Left renal cortex interstitium (tissue), 4 donors: ENCODE results near the gene ABTB2. TPM values are rescaled to one million over a fixed set of nuclear protein-coding genes. Genes with fewer than 3 reads are reported as not detected.

Experiments
- DNase-seq, 4 donors: peaks; one replicate each; pipeline ENCODE4 v3.0.0-alpha.2; 2013; ENCODE audit warnings: low read depth in 4 of 4, low spot score in 2 of 4, missing footprints in 1 of 4
- polyA plus RNA-seq, 4 donors: library from polyadenylated mRNA; unstranded; fragments of 120-200 nt; gene quantifications; one replicate each; pipeline ENCODE4 v1.2.1, GENCODE V29; 2013; ENCODE audit not compliant: insufficient read length in 4 of 4

Gene ABTB2
- polyA plus RNA-seq, 4 donors = 6.4 to 12.9 (median 8.8) TPM

DNA sequence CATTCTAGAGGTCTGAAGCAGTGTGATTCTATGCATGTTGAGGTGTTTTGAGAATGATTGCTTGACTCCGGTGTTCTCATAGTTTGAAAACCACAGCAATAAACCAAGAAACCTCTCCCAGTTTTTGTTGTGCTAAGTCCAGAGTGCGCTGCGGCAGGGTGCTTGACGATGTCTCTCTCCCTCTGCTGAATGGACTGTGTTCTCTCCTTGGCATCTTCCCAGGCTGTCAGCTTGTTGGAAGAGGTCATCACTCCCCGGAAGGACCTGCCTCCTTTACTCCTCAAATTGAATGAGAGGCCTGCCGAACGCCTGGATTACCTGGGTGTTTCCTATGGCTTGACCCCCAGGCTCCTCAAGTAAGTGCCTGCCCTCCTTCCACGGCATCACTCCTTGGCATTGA is 221.4 kb downstream of the ABTB2 start:
- no peak for DNase-seq

DNA sequence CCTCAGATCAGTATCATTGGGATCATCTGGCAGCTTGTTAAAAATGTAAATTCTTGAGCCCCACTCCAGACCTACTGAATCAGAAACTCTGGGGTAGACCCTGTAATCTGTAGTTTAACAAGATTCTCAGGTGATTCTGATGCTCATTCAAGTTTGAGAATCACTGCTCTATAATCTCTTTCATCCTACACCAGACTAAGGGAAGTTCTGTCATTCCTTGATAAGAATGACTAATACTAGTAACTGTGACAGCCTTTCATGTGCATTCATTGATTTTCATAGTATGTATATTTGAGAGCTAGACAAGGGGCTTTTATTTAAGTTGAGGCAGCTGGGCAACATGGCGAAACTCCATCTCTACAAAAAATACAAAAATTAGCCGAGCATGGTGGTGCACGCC is 222.4 kb downstream of the ABTB2 start:
- no peak for DNase-seq

DNA sequence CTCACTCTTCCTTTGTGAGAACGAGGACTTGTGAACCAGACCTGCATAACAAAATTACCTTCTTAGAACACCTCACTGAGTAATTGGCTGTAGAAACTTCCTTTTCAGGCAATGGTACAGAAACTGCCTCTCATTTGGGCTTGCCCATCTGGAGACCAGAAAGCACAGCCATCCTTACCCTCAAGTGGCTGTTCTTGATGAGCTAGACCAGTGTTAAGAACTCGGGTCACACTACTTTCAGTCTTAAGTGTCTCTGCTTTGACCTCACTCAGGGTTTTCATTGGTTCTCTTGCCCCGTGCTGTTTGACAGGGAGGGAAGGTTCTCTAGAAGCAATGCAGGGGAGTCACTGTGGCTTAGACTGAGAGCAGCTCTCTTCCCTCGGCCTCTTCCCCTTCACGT is 223.0 kb downstream of the ABTB2 start:
- no peak for DNase-seq

DNA sequence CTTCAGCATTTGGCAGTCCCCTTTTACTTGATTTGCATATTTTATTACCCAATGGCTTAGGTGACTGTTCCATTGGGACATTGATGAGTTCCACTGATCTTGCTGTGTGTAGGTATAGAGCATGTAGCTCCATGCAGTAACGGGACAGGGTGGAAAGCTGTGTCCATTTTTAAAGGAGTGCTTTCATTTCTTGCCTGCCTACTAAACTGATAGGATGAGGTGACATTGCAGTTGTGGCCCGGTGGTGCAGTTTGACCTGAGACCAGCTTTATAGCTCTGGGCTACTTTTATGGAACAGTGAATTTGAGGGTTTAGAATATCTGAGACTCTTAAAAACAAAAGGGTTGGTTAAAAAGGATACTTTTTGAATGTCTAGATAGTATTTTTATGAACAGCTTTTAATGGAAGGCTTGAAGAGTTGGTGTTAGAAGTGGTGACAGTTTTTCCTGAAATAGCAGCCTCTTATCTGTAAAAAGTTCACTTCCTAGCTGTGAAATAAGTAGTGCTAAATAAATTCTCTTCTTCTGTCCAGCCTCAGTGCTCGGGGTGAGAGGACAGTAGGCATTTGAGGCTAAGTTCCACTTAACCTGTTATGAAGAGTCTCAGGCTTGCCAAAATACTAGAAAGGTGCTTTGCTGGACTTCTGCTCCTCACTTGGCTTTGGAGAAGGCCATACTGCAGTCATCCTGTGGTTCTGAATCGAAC is 225.4 kb downstream of the ABTB2 start:
- no peak for DNase-seq

DNA sequence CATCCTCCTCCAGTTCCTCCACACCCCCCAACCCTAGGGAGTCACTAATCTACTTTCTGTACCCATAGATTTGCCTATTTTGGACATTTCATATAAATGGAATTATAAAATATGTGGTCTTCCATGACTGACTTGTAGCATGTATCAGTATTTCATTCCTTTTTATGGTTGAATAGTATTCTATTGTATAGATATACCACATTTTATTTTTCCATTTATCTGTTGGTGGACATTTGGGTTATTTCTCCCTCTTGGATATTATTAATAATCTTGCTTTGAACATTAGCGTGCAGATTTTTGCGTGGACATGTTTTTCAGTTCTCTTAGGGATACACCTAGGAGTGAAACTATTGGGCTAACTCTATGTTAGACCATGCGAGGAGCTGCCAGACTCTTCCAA is 229.0 kb downstream of the ABTB2 start:
- no peak for DNase-seq

DNA sequence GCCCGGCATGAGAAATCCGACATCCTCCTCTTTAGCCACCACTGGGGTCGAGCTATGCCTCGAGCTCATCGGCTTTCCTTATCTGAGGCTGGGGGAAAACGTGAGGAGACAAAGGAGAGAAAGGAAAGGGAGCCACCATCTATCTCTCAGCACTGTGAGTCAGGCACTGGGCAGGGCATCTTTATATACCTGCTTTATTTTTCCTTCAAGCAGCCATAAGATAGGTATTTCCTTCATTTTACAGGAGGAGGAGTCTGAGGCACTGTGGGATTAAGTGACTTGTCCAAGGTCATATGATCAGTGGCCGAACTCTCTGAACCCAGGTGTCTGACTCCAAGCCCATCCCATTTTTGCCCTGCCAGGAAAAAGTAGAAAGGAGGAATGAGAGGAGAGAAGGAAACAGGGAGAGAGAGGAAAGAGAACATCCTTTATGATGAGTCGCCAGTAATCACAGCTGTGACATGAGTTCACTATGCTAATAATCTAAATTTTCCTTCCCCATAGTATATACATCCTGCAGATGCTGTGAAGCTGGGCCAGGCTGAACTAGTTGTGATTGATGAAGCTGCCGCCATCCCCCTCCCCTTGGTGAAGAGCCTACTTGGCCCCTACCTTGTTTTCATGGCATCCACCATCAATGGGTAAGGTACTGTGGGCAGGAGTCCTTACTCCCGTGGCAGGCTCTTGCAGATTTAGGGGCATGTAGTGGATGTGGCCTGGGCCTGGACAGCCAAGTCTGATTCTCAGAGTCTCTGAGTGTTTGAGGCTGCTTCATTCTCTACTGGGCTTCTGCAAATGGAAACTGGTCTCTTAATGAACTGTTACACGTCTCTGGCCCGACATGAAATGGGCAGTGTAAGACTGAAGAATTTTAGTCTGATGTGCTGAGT is 230.6 kb downstream of the ABTB2 start:
- DNase-seq = no peak

DNA sequence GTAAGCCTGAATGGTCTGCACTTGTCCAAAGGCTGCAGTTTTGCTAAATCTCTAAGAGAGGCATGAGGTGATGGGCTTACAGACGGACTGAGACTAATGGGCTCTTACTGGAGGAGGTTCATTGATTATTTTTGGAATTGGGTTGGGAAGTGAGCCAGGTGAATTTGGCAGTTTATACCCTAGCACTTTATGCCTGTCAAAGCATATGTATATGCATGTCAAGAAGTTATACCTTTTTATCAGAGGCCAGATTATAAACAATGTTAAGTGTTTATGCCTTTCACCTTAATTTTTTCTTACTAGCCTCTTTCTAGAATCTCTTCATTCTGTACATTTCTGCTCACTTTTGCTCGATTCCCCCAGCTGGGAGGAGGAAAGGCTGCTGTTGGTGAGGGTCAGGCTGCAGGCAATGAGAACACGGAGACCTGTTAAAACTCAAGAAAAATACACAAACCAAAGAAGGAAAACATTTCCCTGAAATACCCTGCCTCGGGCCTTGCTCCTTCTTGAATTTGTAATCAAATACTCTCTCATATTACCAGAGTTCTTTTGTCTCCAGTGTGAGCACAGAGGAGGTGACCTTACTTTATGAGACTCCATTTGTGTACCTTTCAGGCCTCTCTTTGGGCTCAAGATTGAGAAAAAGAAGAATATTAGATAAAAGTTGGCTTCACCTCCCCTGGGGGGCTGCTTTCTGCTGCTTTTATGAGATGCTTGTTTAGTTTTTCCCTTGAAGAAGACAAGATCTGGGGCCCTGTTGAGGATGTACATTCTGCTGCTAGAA is 232.7 kb downstream of the ABTB2 start:
- no peak for DNase-seq

DNA sequence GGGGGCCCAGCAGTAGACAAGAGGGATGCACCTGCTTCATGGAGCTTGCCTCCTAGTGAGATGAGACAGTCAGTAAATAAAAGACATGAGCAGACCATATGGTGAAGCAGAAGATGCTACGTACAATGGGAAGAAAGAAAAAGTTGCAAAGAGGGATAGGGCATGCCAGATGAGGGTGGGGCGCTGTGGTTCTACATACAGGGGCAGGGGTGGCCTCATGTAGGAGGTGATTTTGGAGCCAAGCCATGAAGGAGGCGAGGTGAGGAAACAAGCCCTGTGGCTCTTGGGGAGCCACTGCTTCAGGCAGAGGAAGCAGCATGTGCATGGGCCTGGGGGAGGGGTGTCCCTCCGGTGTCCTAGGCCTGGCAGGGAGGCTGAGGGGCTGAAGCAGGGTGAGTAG is 237.2 kb downstream of the ABTB2 start:
- DNase-seq = no peak

DNA sequence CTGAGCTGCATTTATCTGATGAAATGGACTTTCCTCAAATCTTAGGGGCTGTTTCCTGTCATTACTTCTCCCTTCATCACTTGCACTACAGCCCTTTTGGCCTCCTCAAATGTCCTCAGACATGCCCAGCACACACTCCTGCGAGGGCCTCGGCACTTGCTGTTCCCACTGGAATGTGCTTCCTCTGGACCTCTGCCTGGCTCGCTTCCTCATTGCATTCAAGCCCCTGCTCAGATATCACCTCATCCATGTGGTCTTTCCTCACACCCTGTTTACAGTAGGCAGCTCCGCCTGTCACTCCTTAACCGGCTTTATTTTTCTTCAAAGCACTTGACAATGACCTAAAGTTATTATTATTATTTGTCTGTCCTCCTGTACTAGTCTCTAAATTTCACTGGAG is 243.3 kb downstream of the ABTB2 start:
- no peak for DNase-seq

DNA sequence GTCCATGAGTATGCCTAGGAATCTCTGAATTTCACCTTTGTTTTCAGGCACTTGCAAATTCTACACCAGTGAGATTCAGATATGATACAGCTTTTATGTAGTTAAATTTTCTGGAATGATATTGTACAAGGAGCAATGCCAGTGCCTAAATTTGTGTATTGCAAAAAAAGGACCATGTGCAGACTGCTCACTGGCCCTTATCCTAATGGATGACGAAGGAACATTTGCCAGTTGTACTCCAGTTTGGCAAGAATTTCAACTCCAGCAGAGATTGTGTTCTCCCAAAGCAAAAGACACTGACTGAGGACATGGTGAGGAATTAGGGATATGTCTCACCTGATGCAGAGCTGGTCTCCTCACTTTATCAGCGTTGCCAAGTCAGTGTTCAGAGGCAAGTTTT is 243.8 kb downstream of the ABTB2 start:
- DNase-seq = no peak

DNA sequence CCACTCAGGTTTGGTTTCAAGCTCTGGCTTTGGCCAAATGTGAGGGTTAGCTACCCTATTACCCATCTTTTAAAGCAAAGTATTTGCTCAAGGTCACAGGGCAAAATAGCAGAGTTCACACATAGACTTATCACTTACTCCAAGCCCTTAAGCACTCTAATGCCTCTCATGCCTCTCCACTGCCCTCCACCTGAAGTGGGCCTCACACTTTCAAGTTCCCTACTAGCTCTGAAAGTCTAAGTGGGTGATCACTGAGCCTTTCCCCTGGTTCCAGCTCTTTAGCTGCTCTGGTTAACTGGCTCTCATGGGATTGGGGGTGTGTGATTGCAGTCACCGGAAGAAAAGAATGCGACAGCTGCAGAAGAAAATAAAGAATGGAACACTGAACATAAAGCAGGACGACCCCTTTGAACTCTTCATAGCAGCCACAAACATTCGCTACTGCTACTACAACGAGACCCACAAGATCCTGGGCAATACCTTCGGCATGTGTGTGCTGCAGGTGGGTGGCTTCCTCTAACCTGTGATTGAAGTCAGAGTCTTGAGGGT is 246.0 kb downstream of the ABTB2 start:
- DNase-seq = no peak

DNA sequence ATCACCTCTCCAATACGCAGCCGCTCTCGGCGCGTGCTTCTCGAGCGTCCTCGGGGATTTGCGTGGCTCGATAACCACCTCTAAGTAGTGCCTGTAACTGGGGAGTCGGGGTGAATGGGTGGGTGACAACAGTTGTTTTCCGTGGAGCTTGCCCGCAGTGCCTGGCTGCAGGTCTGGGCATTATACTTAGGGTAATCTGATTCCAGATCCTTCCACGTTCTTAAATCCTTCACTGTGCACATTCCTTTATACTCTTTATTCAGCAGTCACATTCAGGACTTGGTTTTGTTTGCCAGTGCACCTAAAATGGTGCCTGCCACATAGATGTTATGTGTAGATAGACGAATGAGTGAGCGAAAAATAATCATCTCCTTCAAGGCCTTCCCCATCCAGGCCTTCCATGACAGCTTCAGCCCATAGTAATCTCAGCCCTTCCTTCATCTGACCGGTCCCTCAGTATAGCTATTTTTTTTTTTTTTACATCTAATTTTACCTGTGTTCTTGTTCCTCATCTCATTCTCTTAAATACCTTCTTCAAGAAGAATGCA is 251.8 kb downstream of the ABTB2 start:
- peak in 1 of 4 donors; percentile 15 for DNase-seq

DNA sequence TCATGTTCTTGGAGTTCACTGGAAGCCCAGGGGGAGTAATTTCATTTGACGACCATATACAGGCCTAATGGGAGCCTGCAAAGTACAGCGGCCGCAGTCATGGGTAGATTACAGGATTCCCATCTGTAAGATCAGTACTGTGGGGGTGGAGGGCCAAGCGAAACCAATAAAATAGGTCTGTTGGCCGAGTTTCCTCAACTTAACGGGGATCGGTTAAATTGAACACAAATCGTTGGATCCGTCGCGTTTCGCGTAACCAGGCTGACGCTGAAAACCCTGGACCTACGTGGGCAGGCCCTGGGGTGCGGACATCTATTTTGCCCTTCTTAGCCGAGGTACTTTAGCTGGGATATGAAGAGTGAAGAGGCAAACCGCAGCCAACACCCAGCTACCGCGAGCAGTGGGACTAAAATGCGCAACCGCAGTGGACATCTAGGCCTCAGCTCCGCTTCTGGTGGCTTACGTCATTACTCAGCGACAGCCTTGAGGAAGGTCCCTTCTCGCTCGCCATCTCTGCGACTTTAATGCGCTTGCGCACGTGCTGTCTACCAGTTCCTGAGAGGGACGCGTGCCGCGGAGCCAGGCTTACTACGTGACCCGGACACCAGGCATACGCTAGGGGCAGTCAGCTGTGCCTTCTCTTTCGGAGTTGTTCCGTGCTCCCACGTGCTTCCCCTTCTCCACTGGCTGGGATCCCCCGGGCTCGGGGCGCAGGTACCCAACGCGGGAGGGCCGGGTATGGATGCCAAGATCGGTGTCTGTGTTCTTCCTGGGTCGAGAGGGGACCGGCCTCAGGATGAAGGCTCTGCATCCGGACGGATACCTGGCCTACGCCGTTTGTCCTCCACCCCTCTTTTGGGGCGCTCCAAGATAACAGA is 252.5 kb downstream of the ABTB2 start, which contains the start of gene NAT10:
TSS of gene NAT10 (plus strand) at position 551 of the 878 bp plus-strand sequence. CDS start 2,597 bp downstream, outside the sequence.
- DNase-seq = peak; percentile 93 to 98 (median 96)

DNA sequence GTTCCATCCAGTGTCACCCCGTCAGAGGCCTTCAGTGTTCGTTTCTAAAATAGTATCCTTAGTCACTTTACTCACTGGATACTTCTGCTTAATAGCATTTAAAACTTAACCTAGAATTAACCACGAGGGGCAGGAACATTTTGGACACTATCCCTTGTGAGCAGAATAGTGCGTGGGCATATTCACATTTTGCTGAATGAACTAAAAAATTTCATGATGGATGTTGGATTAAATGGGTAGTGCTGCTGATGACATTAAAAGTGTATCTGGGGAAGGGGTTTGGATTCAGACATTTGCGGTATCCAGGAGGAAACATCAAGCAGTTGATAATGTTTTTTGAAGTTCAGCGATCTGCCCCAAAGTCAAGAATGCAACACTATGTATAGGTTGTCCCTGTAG is 253.1 kb downstream of the ABTB2 start:
- DNase-seq = no peak

Other genes starting within 250 kb of the ABTB2 start
- 100 to 1,000 TPM; 155 to 187 (median 164) TPM for gene CAT, start 80.9 kb upstream of the ABTB2 start, polyA plus RNA-seq
- gene ELF5, start 155.8 kb upstream of the ABTB2 start, polyA plus RNA-seq = 10 to 100 TPM; 53.8 to 87.5 (median 74.9) TPM